GM20000 (cell line): ENCODE results near the gene GRB2.

ENCODE experiments used
- DNase-seq: peaks from one replicate; pipeline ENCODE4 v3.0.0; 2012; ENCODE audit warnings: low spot score
- CTCF ChIP-seq: IDR thresholded peaks from 2 replicates; pipeline ENCODE4 v1.5.1; 2012; ENCODE audit warnings: mild to moderate bottlenecking, control low read depth; ENCODE audit errors: extremely low read depth, missing control alignments

The GRB2 gene

DNA sequence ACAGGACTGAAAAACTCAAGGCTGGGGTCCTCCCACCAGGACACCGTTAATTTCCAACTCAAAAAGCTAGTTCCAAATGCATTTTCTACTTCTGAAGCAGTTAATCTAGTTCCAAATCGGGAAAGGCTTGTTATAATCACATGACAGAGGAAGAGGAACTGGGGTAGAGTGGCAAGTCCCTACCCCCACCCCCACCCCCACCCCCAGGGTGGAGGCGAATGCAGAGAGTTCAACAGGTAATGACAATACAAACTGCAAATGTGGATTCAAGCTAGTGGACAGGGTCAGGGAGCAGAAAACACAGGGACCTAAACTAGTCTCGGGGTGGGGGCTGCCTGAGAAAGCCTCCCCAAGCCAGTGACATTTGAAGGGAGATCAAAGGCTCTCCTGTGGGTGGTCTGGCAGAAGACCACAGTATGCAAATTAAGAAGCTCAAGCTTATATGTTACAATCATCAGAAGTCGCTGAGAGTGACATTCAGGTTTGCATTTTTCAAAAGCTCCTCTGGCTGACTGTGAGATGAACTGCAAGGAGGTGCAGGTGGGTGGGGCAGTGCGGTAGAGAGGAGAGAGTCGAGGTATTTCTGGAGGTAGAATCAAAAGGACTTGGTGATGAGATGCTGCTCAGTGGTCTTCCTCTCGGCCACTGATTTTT, 59.8 kb downstream of the GRB2 start:
- DNase-seq: peak; percentile 57
- no peak for TF ChIP-seq CTCF

DNA sequence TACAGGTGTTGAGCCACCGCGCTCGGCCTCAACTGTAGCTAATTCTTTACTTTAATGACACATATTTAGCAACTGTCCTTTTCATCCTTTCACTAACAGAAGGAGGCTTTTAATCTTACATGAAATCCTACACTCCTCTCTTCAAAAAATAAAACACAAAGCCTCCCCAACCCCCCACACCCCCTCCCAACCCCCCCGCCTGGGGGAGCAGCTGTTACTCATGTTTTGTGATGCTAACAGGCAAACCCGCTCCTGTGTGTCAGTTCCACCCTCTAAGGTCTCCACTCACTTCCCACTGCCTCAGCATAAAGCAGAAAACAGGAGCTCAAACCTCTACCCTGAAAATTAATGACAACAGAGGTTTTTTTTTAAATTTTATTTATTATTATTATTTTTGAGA, 60.8 kb downstream of the GRB2 start:
- DNase-seq: no peak
- no peak for TF ChIP-seq CTCF

DNA sequence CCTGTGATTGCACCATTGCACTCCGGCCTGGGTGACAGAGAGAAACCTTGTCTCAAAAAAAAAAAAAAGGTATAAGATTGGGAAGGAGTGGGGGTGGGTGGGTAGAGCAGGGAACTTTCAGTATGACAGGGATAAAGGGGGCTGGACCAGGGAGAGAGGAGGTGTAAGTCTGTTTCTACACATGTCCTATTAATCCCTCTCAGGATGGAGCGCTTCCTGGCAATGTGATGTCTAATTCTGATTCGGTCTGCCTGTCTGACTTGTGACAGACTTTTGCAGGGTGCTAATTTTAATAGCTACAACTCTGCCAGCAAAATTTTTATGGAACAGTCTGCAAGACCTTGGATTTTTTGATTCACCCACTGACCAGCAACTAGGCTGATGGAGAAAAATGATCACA, 62.5 kb downstream of the GRB2 start:
- DNase-seq: no peak
- no peak for TF ChIP-seq CTCF

GRCh38 chr17:75341784-75342486, 63.5 kb downstream of the GRB2 start:
- DNase-seq: no peak
- TF ChIP-seq CTCF: no peak

DNA sequence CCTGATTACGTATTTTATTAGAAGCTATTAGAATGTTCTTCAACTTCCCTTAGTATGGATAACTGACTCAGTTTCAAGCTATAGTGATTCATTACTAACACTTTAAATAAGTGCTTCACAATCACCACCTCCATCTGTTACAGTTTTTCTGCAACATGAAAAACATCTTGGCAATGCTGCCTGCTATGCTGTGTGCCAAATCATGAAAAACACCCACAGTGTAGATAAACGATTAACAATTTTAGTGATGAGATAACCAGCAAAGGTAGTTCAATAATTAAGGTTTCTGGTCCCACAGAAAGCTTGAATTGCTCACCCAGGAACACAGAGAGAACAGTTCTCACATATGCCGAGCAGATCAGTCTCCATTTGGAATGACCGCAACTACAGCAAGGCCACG, 64.8 kb downstream of the GRB2 start:
- DNase-seq: no peak
- no peak for TF ChIP-seq CTCF

DNA sequence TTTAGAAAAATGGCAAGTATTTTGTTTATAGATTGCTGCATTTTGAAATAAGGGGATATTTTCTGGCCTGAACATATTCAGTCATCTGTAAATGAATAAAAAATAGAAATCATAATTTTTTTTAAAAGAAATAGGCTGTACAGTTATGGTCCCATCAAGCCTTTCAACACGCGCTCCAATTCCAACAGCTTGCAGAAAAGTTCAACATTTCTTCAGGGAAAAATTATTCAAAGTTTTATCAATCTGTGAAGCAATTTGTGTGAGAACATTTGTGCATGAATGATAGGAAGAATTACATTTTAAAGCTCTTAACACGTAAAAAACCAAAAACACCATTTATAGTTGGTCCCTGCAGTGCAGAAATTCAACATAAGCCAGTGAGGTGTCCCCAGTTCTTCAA, 65.5 kb downstream of the GRB2 start:
- DNase-seq: no peak
- no peak for TF ChIP-seq CTCF

GRCh38 chr17:75338335-75338734, 67.1 kb downstream of the GRB2 start:
- no peak for TF ChIP-seq CTCF
- no peak for DNase-seq
